Type B pancreatic cell (in vitro differentiated cells): Measurements from ENCODE around the gene LGI4. TPM values are rescaled to one million over a fixed set of nuclear protein-coding genes. Genes with fewer than 3 reads are reported as not detected.

Experiments
- DNase-seq: peaks from one replicate; pipeline ENCODE4 v3.0.0; 2021; ENCODE audit warnings: mixed read lengths; ENCODE audit not compliant: unreplicated experiment; ENCODE audit errors: extremely low spot score
- H3K27ac Mint-ChIP-seq: 2 replicates; pipeline ENCODE4 v1.8.0; 2021; ENCODE audit warnings: mild to moderate bottlenecking, mixed read lengths
- H3K27me3 Mint-ChIP-seq: 2 replicates; pipeline ENCODE4 v1.8.0; 2021; ENCODE audit warnings: mixed read lengths
- H3K36me3 Mint-ChIP-seq: 2 replicates; pipeline ENCODE4 v1.8.0; 2021; ENCODE audit warnings: mixed read lengths
- H3K4me1 Mint-ChIP-seq: one replicate; pipeline ENCODE4 v1.8.0; 2021; ENCODE audit warnings: mixed read lengths; ENCODE audit not compliant: unreplicated experiment
- H3K4me3 Mint-ChIP-seq: 2 replicates; pipeline ENCODE4 v1.8.0; 2021; ENCODE audit warnings: mild to moderate bottlenecking, mixed read lengths
- H3K9me3 Mint-ChIP-seq: 2 replicates; pipeline ENCODE4 v1.8.0; 2021; ENCODE audit warnings: mixed read lengths
- total RNA-seq: library from RNA; stranded (reverse); gene quantifications from 2 replicates; pipeline ENCODE4 v1.2.1, GENCODE V29; 2021; ENCODE audit warnings: low replicate concordance
- TF ChIP-seq, protein P1 (sequence below): fragments of 200-600 bp; sonication (generic); conservative IDR thresholded peaks from 2 replicates; pipeline ENCODE4 v1.5.0; 2021; ENCODE audit warnings: antibody characterized with exemption, mild to moderate bottlenecking

LGI4 gene
- total RNA-seq, 1 donor from 2014 or later = 2.2 TPM

DNA sequence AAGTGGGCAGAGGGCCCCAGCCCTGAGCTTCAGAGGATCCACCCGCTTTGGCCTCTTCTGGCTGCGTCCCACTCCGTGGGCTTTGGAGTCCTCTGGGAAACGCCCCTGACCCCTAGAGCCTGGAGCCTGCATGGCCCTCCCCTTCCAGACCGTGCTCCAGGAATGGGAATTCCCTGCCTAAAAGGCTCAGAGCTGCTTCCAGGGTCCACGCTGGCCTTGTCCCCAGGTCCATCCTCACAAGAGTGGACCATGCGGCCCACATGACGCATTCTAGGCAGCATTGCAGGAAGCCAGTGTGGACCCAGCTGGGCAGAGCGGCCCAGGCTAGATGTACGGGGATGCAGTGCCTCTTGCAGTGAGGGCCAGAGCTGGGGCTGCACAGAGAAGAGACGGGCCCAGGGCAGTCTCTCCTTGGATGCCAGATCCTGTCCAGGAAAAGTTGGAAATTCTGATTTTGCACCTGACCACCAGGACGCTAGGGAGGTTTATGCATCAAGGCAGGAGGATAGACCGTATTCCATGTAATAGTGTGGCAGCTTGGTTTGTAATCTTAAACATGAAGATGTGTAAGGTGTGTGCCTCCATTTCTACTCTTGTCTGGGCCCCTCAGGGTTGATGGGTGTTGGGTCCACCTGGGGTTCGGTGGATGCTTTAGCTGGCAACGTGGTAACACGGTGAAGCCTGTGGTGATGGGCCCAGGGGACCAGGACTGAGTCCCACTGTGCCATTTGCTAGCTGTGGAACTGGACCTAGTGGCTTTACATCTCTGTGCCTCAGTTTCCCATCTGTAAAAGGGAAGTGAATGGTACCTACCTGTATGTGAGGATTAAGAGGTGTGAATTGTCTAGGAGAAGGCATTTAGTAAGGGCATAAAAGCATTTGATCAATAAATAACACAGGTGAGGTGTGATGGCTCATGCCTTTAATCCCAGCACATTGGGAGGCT lies 34.0 kb downstream of the LGI4 start:
- Mint-ChIP-seq H3K4me1 (no peaks in the 10 kb centered on the region), H3K9me3 (no peaks in the 10 kb centered on the region), H3K27me3 (no peaks in the 10 kb centered on the region), H3K27ac (no peak overlapping the region), H3K36me3 (no peaks in the 10 kb centered on the region), H3K4me3 (no peak overlapping the region)
- TF ChIP-seq, protein P1, sequence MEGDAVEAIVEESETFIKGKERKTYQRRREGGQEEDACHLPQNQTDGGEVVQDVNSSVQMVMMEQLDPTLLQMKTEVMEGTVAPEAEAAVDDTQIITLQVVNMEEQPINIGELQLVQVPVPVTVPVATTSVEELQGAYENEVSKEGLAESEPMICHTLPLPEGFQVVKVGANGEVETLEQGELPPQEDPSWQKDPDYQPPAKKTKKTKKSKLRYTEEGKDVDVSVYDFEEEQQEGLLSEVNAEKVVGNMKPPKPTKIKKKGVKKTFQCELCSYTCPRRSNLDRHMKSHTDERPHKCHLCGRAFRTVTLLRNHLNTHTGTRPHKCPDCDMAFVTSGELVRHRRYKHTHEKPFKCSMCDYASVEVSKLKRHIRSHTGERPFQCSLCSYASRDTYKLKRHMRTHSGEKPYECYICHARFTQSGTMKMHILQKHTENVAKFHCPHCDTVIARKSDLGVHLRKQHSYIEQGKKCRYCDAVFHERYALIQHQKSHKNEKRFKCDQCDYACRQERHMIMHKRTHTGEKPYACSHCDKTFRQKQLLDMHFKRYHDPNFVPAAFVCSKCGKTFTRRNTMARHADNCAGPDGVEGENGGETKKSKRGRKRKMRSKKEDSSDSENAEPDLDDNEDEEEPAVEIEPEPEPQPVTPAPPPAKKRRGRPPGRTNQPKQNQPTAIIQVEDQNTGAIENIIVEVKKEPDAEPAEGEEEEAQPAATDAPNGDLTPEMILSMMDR = no peak
- DNase-seq = no peak

DNA sequence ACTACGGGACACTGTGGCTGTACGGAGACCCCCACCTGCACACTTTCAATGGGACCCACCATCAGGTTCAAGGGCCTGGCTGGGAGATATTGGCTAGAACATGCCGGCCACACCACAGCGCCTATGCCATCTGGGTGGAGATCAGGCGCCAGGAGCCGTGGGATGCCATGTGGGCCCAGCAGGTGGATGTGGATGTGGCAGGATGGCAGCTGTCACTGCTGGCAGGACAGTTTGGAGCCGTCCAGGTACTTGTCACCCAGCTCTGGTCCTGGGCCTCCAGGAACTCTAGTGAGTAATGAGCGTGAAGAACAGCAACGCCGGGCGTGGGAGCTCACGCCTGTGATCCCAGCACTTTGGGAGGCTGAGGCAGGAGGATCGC lies 35.0 kb downstream of the LGI4 start:
- Mint-ChIP-seq H3K4me1 (no peaks in the 10 kb centered on the region), H3K36me3 (no peaks in the 10 kb centered on the region), H3K9me3 (no peaks in the 10 kb centered on the region), H3K27me3 (no peaks in the 10 kb centered on the region), H3K27ac (no peak overlapping the region), H3K4me3 (no peak overlapping the region)
- no peak for DNase-seq
- TF ChIP-seq, protein P1 = no peak

DNA sequence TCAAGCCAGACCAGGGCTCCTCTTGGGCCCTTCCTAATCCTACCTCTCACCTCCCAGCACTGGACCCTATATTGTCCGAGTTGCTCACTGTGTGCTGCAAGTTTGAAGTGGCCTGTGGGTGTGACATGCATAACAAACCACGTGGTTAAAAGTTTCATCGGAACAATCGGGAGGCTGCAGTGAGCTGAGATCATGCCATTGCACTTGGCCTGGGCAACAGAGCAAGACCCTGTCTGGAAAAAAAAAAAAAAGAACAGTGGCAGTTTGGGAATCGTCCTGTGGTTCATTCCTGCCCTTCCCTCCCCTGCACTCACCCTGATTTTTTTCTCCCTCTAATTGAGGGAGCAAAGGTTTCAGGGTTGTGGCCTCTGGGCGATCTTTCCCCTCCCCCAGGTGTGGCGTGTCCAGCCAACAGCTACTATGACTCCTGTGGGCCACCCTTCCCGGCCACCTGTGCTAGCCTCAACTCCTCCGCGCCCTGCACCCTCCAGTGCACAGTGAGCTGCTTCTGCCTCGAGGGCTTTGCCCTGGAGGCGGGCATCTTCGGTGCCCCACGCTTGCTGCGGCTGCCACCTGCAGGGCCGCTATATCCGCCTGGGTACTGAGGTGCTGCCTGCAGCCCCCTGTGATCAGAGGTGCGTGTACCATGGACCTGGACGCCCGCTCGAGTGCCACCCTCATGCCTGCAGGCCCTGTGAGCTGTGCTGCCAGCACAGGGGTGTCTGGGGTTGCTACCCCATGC lies 35.5 kb downstream of the LGI4 start:
- Mint-ChIP-seq H3K4me3 (no peak overlapping the region), H3K4me1 (no peaks in the 10 kb centered on the region), H3K9me3 (no peaks in the 10 kb centered on the region), H3K36me3 (no peaks in the 10 kb centered on the region), H3K27me3 (no peaks in the 10 kb centered on the region), H3K27ac (peak overlapping the region; percentile 70)
- DNase-seq = no peak
- TF ChIP-seq, protein P1 = no peak

DNA sequence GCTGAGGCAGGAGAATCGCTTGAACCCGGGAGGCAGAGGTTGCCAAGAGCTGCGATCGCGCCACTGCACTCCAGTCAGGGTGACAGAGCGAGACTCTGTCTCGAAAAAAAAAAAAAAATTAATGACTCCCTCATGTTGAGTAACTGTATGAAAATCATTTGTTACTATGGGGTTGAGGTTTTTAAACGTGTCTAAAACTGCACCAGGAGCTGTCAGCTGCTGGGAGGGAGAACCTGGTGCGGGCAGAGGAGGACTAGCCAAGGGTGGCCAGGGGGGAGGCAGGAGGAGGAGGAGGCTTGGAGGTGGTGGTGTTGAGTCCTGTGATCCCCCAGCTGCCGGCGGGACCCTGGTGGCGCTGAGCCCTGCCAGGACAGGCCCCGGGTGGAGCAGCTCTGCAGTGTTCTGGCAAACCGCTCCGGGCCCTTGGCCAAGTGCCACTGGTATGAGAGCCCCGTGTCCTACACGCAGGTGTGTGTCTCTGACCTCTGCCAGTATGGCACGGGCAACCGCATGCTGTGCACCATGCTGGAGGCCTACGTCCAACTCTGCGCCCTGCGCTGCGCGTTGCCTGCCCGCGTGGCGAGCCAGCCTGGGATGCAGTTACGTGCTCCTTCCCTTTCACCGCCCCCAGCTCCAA lies 36.3 kb downstream of the LGI4 start:
- no peak for DNase-seq
- H3K9me3 Mint-ChIP-seq = no peaks in the 10 kb centered on the region

More for the DNA sequence above, 36.3 kb downstream of the LGI4 start:
- Mint-ChIP-seq H3K4me1 (no peaks in the 10 kb centered on the region), H3K27ac (peak overlapping the region; percentile 70), H3K4me3 (no peak overlapping the region), H3K36me3 (no peaks in the 10 kb centered on the region), H3K27me3 (no peaks in the 10 kb centered on the region)
- TF ChIP-seq, protein P1 = no peak
